GM19467 (cell line): ENCODE results near the gene TES.
"Not testable (repeated sequence)": the region's sequence is repeated elsewhere in the genome, so short reads cannot be mapped to it uniquely, and the experiment has no call there.

ENCODE experiments used
- ATAC-seq: cut with Tn5 transposase; IDR thresholded peaks from one replicate; pipeline ENCODE4 v1.9.1; 2021; ENCODE audit warnings: mild to moderate bottlenecking, moderate library complexity; ENCODE audit not compliant: unreplicated experiment

The TES gene

GRCh38 chr7:116210345-116211005 lies at the start of gene TES:
TES (plus strand) TSS chr7:116210539; CDS start chr7:116210708, 169 bp downstream.
- ATAC-seq: peak; percentile 88

GRCh38 chr7:116161728-116162127 lies 48.6 kb upstream of the TES start:
- ATAC-seq: no peak

GRCh38 chr7:116162254-116162653 lies 48.1 kb upstream of the TES start:
- no peak for ATAC-seq

- ATAC-seq: no peak
These were observed 47.3 kb upstream of the TES start for GRCh38 chr7:116162992-116163391.

- ATAC-seq: no peak
These were observed 45.6 kb upstream of the TES start for GRCh38 chr7:116164552-116165306.

GRCh38 chr7:116165717-116166116 lies 44.6 kb upstream of the TES start:
- peak; percentile 56 for ATAC-seq

GRCh38 chr7:116166156-116166555 lies 44.2 kb upstream of the TES start:
- no peak for ATAC-seq

- ATAC-seq: no peak
These were observed 43.2 kb upstream of the TES start for GRCh38 chr7:116167177-116167576.

GRCh38 chr7:116169060-116169459 lies 41.3 kb upstream of the TES start:
- ATAC-seq: no peak

- no peak for ATAC-seq
These were observed 40.2 kb upstream of the TES start for GRCh38 chr7:116170180-116170579.

- no peak for ATAC-seq
These were observed 39.2 kb upstream of the TES start for GRCh38 chr7:116171094-116171493.

- ATAC-seq: no peak
These were observed 38.0 kb upstream of the TES start for GRCh38 chr7:116172353-116172752.

- no peak for ATAC-seq
These were observed 37.0 kb upstream of the TES start for GRCh38 chr7:116173051-116174028.

- not testable (repeated sequence) for ATAC-seq
These were observed 35.2 kb upstream of the TES start for GRCh38 chr7:116175095-116175494.

GRCh38 chr7:116176226-116176625 lies 34.1 kb upstream of the TES start:
- no peak for ATAC-seq

GRCh38 chr7:116177009-116177408 lies 33.3 kb upstream of the TES start:
- ATAC-seq: no peak

GRCh38 chr7:116180302-116180701 lies 30.0 kb upstream of the TES start:
- ATAC-seq: peak; percentile 79

- ATAC-seq: no peak
These were observed 28.3 kb upstream of the TES start for GRCh38 chr7:116182023-116182422.

- no peak for ATAC-seq
These were observed 24.9 kb upstream of the TES start for GRCh38 chr7:116185450-116185849.

- no peak for ATAC-seq
These were observed 24.4 kb upstream of the TES start for GRCh38 chr7:116185956-116186355.

GRCh38 chr7:116187400-116187799 lies 22.9 kb upstream of the TES start:
- ATAC-seq: no peak
